K562 (cell line): ENCODE results near the gene RMI1. TPM values are rescaled to one million over a fixed set of nuclear protein-coding genes. Genes with fewer than 3 reads are reported as not detected.

Source experiments
- ATAC-seq: fragments of 200-7000 bp; cut with Tn5 transposase; 3 replicates; pipeline ENCODE4 v1.9.1; 2020; ENCODE audit warnings: moderate library complexity
- BruUV-seq: library from RNA; stranded (reverse); fragments of 400-500 nt; replicated peaks from 2 replicates; lab custom pipeline; 2021; lab: Mats Ljungman, UMichigan
- CTCF ChIA-PET: fragments of 300-600 bp; formaldehyde crosslinking; extraction: SDS; loops from one replicate; lab custom pipeline; 2021; ENCODE audit warnings: low intra/inter-chr PET ratio; lab: Yijun Ruan, JAX
- POLR2A ChIA-PET: fragments of 300-600, 350-650 bp; sonication (Branson Sonifier 250); formaldehyde crosslinking; extraction: SDS; loops from one replicate; lab custom pipeline; 2021; ENCODE audit warnings: antibody characterized with exemption, inconsistent platforms; lab: Yijun Ruan, JAX
- DNase-seq, 4 experiments: peaks; one replicate each; pipeline versions ENCODE4 v3.0.0 to v3.0.0-alpha.2; 2011 to 2018; ENCODE audit warnings: low spot score in 3 of 4, mixed read lengths in 3 of 4; ENCODE audit errors: extremely low read depth in 1 of 4
- FAIRE-seq: peaks from 2 replicates; lab custom pipeline; 2011; peaks lifted over from hg19 to GRCh38; lab: Jason Lieb, UNC
- H2AFZ ChIP-seq: 2 replicates; pipeline ENCODE4 v1.6.0; 2011; ENCODE audit warnings: low read depth, low read length, control low read depth, inconsistent platforms
- H3K27ac ChIP-seq: fragments of 200-600 bp; 3 replicates; pipeline ENCODE4 v1.8.0; 2011; ENCODE audit warnings: low read depth, mild to moderate bottlenecking, control low read depth, inconsistent platforms, low read length, moderate library complexity, mixed read lengths; ENCODE audit errors: extremely low read depth
- H3K27me3 ChIP-seq, 2 experiments: fragments of 300-600 bp in 1 of 2; 2 replicates in 1 of 2; 3 replicates in 1 of 2; pipeline versions ENCODE4 v1.6.0 to v1.8.0; 2011; ENCODE audit warnings: inconsistent platforms in 2 of 2, low read length in 2 of 2, mild to moderate bottlenecking in 1 of 2, mixed read lengths in 1 of 2, moderate library complexity in 1 of 2; ENCODE audit not compliant: control insufficient read depth in 2 of 2, insufficient read depth in 2 of 2
- H3K36me3 ChIP-seq: fragments of 300-600 bp; 3 replicates; pipeline ENCODE4 v1.8.0; 2011; ENCODE audit warnings: mild to moderate bottlenecking, low read length, inconsistent platforms; ENCODE audit not compliant: control insufficient read depth, insufficient read depth
- H3K4me1 ChIP-seq, 2 experiments: fragments of 200-600 bp in 1 of 2; replicated peaks in 1 of 2; 2 replicates in 1 of 2; 3 replicates in 1 of 2; pipeline versions ENCODE4 v1.5.1 to v1.8.0; 2011; ENCODE audit warnings: inconsistent platforms in 2 of 2, low read length in 2 of 2, mild to moderate bottlenecking in 1 of 2, mixed read lengths in 1 of 2, moderate library complexity in 1 of 2; ENCODE audit not compliant: control insufficient read depth in 2 of 2, insufficient read depth in 2 of 2
- H3K4me2 ChIP-seq: 2 replicates; pipeline ENCODE4 v1.6.1; 2011; ENCODE audit warnings: low read length, control low read depth, inconsistent platforms, mixed read lengths; ENCODE audit not compliant: insufficient read depth
- H3K4me3 ChIP-seq: fragments of 200-600 bp; sonication (generic), shearing (Covaris generic); 2 replicates; pipeline ENCODE4 v1.5.1; 2016; ENCODE audit warnings: control low read depth, inconsistent platforms
- H3K79me2 ChIP-seq: fragments of 200-600 bp; 3 replicates; pipeline ENCODE4 v1.8.0; 2011; ENCODE audit warnings: low read length, inconsistent platforms; ENCODE audit not compliant: control insufficient read depth, insufficient read depth
- H3K9ac ChIP-seq, 2 experiments: 2 replicates each; pipeline versions ENCODE4 v1.6.0 to v1.6.1; 2011; ENCODE audit warnings: low read depth in 2 of 2, low read length in 2 of 2, control low read depth in 1 of 2, inconsistent platforms in 1 of 2, mild to moderate bottlenecking in 1 of 2, mixed read lengths in 1 of 2; ENCODE audit not compliant: insufficient read depth in 1 of 2
- H3K9me1 ChIP-seq: one replicate; pipeline ENCODE4 v1.6.0; 2011; ENCODE audit warnings: inconsistent platforms, mild to moderate bottlenecking, low read length, moderate library complexity; ENCODE audit not compliant: control insufficient read depth, insufficient read depth
- H3K9me3 ChIP-seq: replicated peaks from 2 replicates; pipeline ENCODE4 v1.5.1; 2011; ENCODE audit warnings: low read depth, low read length, inconsistent platforms; ENCODE audit not compliant: control insufficient read depth, insufficient read depth
- H4K20me1 ChIP-seq: replicated peaks from 2 replicates; pipeline ENCODE4 v1.6.1; 2011; ENCODE audit warnings: low read length, inconsistent platforms, mixed read lengths; ENCODE audit not compliant: control insufficient read depth, insufficient read depth
- ARNT ChIP-seq, 2 experiments: fragments of 450-650 bp; IDR thresholded peaks; 2 replicates each; pipeline ENCODE4 v1.6.1; 2016; ENCODE audit warnings: mild to moderate bottlenecking in 1 of 2
- BDP1 ChIP-seq: IDR thresholded peaks from 3 replicates; pipeline ENCODE4 v1.6.1; 2011; ENCODE audit not compliant: insufficient read length, insufficient read depth
- CBX1 ChIP-seq: sonication (generic); IDR thresholded peaks from 2 replicates; pipeline ENCODE4 v1.6.1; 2016; ENCODE audit warnings: antibody characterized with exemption, low read depth, mild to moderate bottlenecking
- CREB1 ChIP-seq, 2 experiments: sonication (generic) in 1 of 2; formaldehyde crosslinking in 1 of 2; IDR thresholded peaks; 2 replicates each; pipeline versions ENCODE4 v1.6.1 to v1.8.0; 2012 to 2022; ENCODE audit warnings: inconsistent platforms in 1 of 2, mild to moderate bottlenecking in 1 of 2, missing genetic modification reagents in 1 of 2, moderate library complexity in 1 of 2
- DLX4 ChIP-seq: fragments of 250-450 bp; sonication (Bioruptor Pico); IDR thresholded peaks from 2 replicates; pipeline ENCODE4 v1.6.1; 2021; ENCODE audit warnings: mild to moderate bottlenecking
- FOXM1 ChIP-seq, 2 experiments: fragments of 450-650 bp in 1 of 2; sonication (generic) in 1 of 2; formaldehyde crosslinking in 1 of 2; IDR thresholded peaks; 2 replicates each; pipeline versions ENCODE4 v1.6.1 to v1.9.0; 2017 to 2022; ENCODE audit warnings: low read depth in 2 of 2, mild to moderate bottlenecking in 2 of 2, missing genetic modification reagents in 1 of 2, moderate library complexity in 1 of 2
- GTF2B ChIP-seq: IDR thresholded peaks from 2 replicates; pipeline ENCODE4 v1.6.1; 2011; ENCODE audit not compliant: insufficient read length; ENCODE audit errors: extremely low read depth
- KLF1 ChIP-seq: fragments of 450-650 bp; IDR thresholded peaks from 2 replicates; pipeline ENCODE4 v1.6.1; 2016; ENCODE audit warnings: missing genetic modification characterization, missing compliant biosample characterization
- MCM2 ChIP-seq: fragments of 450-650 bp; IDR thresholded peaks from 2 replicates; pipeline ENCODE4 v1.6.1; 2017; ENCODE audit warnings: low read depth, mild to moderate bottlenecking
- NFRKB ChIP-seq: fragments of 450-650 bp; IDR thresholded peaks from 2 replicates; pipeline ENCODE4 v1.6.1; 2016; ENCODE audit warnings: low read depth
- NR2C1 ChIP-seq, 2 experiments: fragments of 450-650 bp; IDR thresholded peaks; 2 replicates each; pipeline ENCODE4 v1.6.1; 2017; ENCODE audit warnings: mild to moderate bottlenecking in 2 of 2, antibody characterized with exemption in 1 of 2, inconsistent platforms in 1 of 2, missing compliant biosample characterization in 1 of 2, missing genetic modification characterization in 1 of 2
- POLR2A ChIP-seq: fragments of 450-650 bp; conservative IDR thresholded peaks from 2 replicates; pipeline ENCODE4 v1.6.1; 2016
- POLR2AphosphoS5 ChIP-seq: IDR thresholded peaks from 2 replicates; pipeline ENCODE4 v1.6.1; 2011; ENCODE audit warnings: mild to moderate bottlenecking, low read depth, low read length, moderate library complexity; ENCODE audit not compliant: control insufficient read depth, insufficient read depth
- RBM22 ChIP-seq: fragments of 200-400 bp; formaldehyde crosslinking; IDR thresholded peaks from 2 replicates; pipeline ENCODE4 v1.6.1; 2018; ENCODE audit warnings: low read length, low read depth; ENCODE audit not compliant: poor library complexity, severe bottlenecking
- RBM39 ChIP-seq: fragments of 200-400 bp; formaldehyde crosslinking; optimal IDR thresholded peaks from 2 replicates; pipeline ENCODE3; 2018; ENCODE audit warnings: low read depth, low read length
- SMARCA4 ChIP-seq: fragments of 450-650 bp; IDR thresholded peaks from 2 replicates; pipeline ENCODE4 v1.6.1; 2016
- TEAD4 ChIP-seq, 2 experiments: sonication (generic) in 1 of 2; formaldehyde crosslinking in 1 of 2; IDR thresholded peaks; 2 replicates each; pipeline versions ENCODE4 v1.6.1 to v1.8.0; 2012 to 2022; ENCODE audit warnings: borderline replicate concordance in 1 of 2, inconsistent platforms in 1 of 2, low read length in 1 of 2, mild to moderate bottlenecking in 1 of 2, missing genetic modification reagents in 1 of 2
- ZNF445 ChIP-seq: fragments of 250-450 bp; sonication (Bioruptor Pico); IDR thresholded peaks from 2 replicates; pipeline ENCODE4 v1.4.0; 2020; ENCODE audit warnings: low read depth, mild to moderate bottlenecking, moderate library complexity
- ZNF507 ChIP-seq: conservative IDR thresholded peaks from 2 replicates; pipeline ENCODE4 v1.6.1; 2017; ENCODE audit warnings: missing genetic modification characterization, missing compliant biosample characterization
- ZNF668 ChIP-seq: fragments of 250-450 bp; sonication (Bioruptor Pico); IDR thresholded peaks from 2 replicates; pipeline ENCODE4 v1.8.0; 2022; ENCODE audit warnings: mild to moderate bottlenecking, inconsistent platforms
- WGBS: fragments of 100-300 bp; shearing (Covaris generic); methylation state at CpG from one replicate; pipeline ENCODE4 v1.1.6; 2016; ENCODE audit warnings: low coverage, mixed read lengths; ENCODE audit not compliant: insufficient coverage; ENCODE audit errors: missing lambda C conversion rate; 5-methylcytosine and 5-hydroxymethylcytosine counted together
- in situ Hi-C: fragments of 300-500 bp; cut with MboI; formaldehyde crosslinking; loops from 4 replicates; pipeline ENCODE4 v1.15.0; 2018; ENCODE audit warnings: inconsistent platforms, mixed read lengths
- intact Hi-C: fragments of 100-400 bp; cut with micrococcal nuclease; formaldehyde crosslinking; loops from 2 replicates; pipeline ENCODE4 v1.14.2; 2022
- polyA plus RNA-seq, 8 experiments: library from polyadenylated mRNA; depleted of rRNA in 4 of 8; stranded (reverse) in 5 of 8; unstranded in 3 of 8; fragments of >200 nt; fragmentation: Nextera tagmentation in 2 of 8; fragmentation: Illumina TruSeq in 1 of 8; extraction: Ambion mirVana in 2 of 8; extraction: Trizol in 1 of 8; gene quantifications; 2 replicates each; pipeline versions ENCODE4 v1.2.1 to v1.2.3, GENCODE V29; 2011 to 2014; ENCODE audit warnings: inconsistent platforms in 1 of 8, missing spikeins in 1 of 8
- total RNA-seq, 7 experiments: library from RNA; depleted of rRNA in 6 of 7; stranded (reverse); fragments of >200 nt in 6 of 7; fragmentation: Illumina TruSeq in 2 of 7; extraction: Trizol in 2 of 7; gene quantifications; 2 replicates each; pipeline versions ENCODE4 v1.2.1 to v1.2.3, GENCODE V29; 2011 to 2021; ENCODE audit warnings: low replicate concordance in 1 of 7

Gene RMI1
- total and polyA plus RNA-seq, 9 of the 15 experiments (the other 6 are each of a cell fraction or from before 2014, with no cell fraction given) = 3.0 to 17.4 (median 10.6) TPM

- no peak for TF ChIP-seq ZNF668 (CRISPR knock-in tag)
- TF ChIP-seq KLF1 = no peak
- no peak for TF ChIP-seq NR2C1 (IDR thresholded peaks at IDR 0.05)
- TF ChIP-seq NR2C1 (tag; IDR thresholded peaks at IDR 0.05) = no peak
- TF ChIP-seq DLX4 (CRISPR knock-in tag) = no peak
- TF ChIP-seq NFRKB = no peak
- TF ChIP-seq RBM22 = peak; percentile 25
- no peak for TF ChIP-seq RBM39
Observed at GRCh38 chr9:83978992-83979811, 1.4 kb upstream of the RMI1 start (continued).

- Histone ChIP-seq H3K9me3 (no peaks in the 10 kb centered on the region), H3K9me1 (no peaks in the 10 kb centered on the region), H3K9ac (peak within 1 kb of the TSS; percentile 100), H3K27ac (peak within 1 kb of the TSS; percentile 100), H3K4me3 (peak within 1 kb of the TSS; percentile 74), H3K79me2 (peaks cover 97% of the 10 kb centered on the region), H2AFZ (peak within 1 kb of the TSS; percentile 92), H3K36me3 (peaks cover 44% of the 10 kb centered on the region), H3K27me3 (no peaks in the 10 kb centered on the region), H3K4me2 (peak within 1 kb of the TSS; percentile 94), H4K20me1 (peaks cover 21% of the 10 kb centered on the region), H3K4me1 (0 out of 5 replicates have a peak, but pooled peaks cover 0 to 7% of the 10 kb centered on the region in 2 experiments)
- whole genome bisulfite sequencing = 2% methylated on average over 26 of the region's 57 CpGs
- BruUV-seq = no TSS peak
- intact Hi-C loops = loop anchor here (10.0 kb wide), 1 partner anchor 275 kb away; the partner anchor contains the start of gene UBQLN1
- in situ Hi-C loops = no loop called here
- DNase-seq (peak; percentile 97 to 99 (median 97)), ATAC-seq (peak; percentile 81), FAIRE-seq (no peak)
- ChIA-PET POLR2A (interaction anchor here (0.6 to 1.8 kb wide), 12 partner anchors 8 to 271 kb away, joined by 3 to 16 read pairs (median 4); a partner anchor contains a TSS), CTCF (no interaction called here)
- TF ChIP-seq ZNF445 (CRISPR knock-in tag) = no peak
- no peak for TF ChIP-seq GTF2B
- TF ChIP-seq MCM2 = no peak
- no peak for TF ChIP-seq POLR2AphosphoS5
- peak; percentile 81 for TF ChIP-seq CREB1 (IDR thresholded peaks at IDR 0.05)
- TF ChIP-seq CREB1 (CRISPR knock-in tag; IDR thresholded peaks at IDR 0.05) = peak; percentile 90
- TF ChIP-seq ZNF507 (tag) = no peak
- TF ChIP-seq POLR2A = peak; percentile 84
- no peak for TF ChIP-seq FOXM1 (IDR thresholded peaks at IDR 0.05; ENCODE audit: low read depth)
- peak; percentile 77; the same call in 1 of the 2 replicates for TF ChIP-seq FOXM1 (CRISPR knock-in tag; IDR thresholded peaks at IDR 0.05; ENCODE audit: low read depth)
- TF ChIP-seq BDP1 = no peak
- no peak for TF ChIP-seq ARNT (IDR thresholded peaks at IDR 0.05)
- TF ChIP-seq SMARCA4 = no peak
- 0 out of 2 replicates have a peak, but pooled peaks have one; percentile 20 for TF ChIP-seq CBX1
- TF ChIP-seq TEAD4 (IDR thresholded peaks at IDR 0.05; ENCODE audit: low read length) = no peak
- TF ChIP-seq TEAD4 (CRISPR knock-in tag; IDR thresholded peaks at IDR 0.05; ENCODE audit: borderline replicate concordance) = no peak
Observed at GRCh38 chr9:83979812-83980394, 702 bp upstream of the RMI1 start, which contains the start of gene HNRNPK. Gene HNRNPK (minus strand): TSS chr9:83980215. CDS start chr9:83978252, 1,963 bp downstream.
